HL-60 (cell line): ENCODE data around the gene MSL2.

Experiments
- CTCF ChIP-seq: IDR thresholded peaks from one replicate; pipeline ENCODE4 v1.5.1; 2011; ENCODE audit warnings: low read length, control low read depth, inconsistent platforms; ENCODE audit not compliant: insufficient read depth
- GABPA ChIP-seq: IDR thresholded peaks from 2 replicates; pipeline ENCODE4 v1.6.1; 2012; ENCODE audit warnings: low read depth
- REST ChIP-seq: IDR thresholded peaks from 2 replicates; pipeline ENCODE4 v1.6.1; 2012; ENCODE audit warnings: low read depth; ENCODE audit not compliant: insufficient replicate concordance

- TF ChIP-seq GABPA: no peak
- no peak for TF ChIP-seq CTCF
- no peak for TF ChIP-seq REST
These were observed 74.1 kb downstream of the MSL2 start for GRCh38 chr3:136122006-136122405.
